NK-92 (cell line): ENCODE results near the gene WWOX.
"Not testable (repeated sequence)": the region's sequence is repeated elsewhere in the genome, so short reads cannot be mapped to it uniquely, and the experiment has no call there.

ENCODE experiments used
- DNase-seq: peaks from one replicate; lab custom pipeline; 2025; ENCODE audit not compliant: unreplicated experiment; lab: John Stamatoyannopoulos, UW

The WWOX gene

DNA sequence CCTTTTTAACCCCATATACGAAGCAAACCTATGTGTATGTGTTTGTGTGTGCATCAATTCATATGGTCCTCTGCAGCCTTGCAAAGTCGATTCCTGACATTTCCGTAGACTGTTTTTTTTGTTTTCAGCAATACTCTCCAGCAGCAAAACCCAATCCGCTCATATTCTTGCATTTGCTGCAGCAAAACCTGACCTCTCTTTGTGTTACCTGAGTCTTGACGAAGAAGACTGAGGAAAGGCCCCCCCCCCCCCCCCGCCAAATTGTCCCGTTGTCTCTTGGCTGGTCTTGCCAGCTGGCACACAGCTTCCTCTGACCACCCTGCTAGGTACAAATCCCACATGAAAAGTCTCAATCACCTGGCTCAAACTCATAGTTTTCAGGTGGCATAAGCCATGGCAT, 494.7 kb downstream of the WWOX start:
- DNase-seq, result no peak

DNA sequence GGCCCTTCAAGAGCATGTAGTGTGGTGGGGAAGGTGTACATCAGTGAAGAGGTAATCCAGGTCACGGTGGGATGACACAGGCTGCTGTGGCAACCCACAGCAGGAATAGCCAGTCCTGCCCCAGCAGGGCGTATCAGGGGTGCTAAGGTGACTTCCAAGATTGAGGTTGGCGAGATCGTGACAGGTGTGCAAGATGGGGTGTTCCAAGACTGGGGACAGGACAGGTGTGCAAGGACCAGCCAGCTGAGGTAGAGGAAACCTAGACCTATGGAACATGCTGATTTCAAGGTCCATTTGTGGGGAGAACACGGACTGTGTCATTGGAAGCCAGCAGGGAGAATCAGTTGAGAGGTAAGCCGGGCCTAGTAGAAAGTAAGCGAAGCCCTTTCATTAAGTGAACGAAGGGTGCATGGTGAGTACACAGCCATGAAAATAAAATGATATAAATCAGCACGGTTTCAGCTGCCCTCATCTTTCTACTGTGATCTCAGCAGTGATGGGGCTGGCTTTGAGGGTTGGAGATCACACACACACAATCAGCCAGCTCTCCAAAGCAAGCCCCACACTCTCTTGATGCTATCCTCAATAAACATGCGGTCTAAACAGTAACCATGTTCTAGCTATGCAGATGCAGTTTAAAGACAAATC, 497.0 kb downstream of the WWOX start:
- no peak for DNase-seq

DNA sequence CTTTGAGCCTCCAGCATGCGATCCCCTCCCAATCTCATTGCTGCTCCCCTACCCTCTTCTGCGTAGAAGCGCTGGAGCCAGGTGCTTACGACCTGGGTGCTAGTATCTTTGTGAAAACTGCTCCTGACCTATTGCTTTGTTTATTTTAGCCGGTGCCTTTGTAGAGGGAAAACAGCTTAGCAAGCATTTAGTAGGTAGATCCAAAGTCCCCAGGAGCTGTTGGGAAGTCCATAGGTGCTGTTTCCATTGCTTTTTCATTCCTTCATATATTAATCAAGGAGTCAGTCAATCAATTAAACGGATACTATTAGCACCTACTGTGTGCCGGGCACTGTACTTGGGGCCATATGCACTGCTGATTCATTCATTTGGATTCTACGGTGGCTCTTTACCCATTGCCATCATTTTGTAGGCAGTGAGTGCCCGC, 497.6 kb downstream of the WWOX start:
- no peak for DNase-seq

DNA sequence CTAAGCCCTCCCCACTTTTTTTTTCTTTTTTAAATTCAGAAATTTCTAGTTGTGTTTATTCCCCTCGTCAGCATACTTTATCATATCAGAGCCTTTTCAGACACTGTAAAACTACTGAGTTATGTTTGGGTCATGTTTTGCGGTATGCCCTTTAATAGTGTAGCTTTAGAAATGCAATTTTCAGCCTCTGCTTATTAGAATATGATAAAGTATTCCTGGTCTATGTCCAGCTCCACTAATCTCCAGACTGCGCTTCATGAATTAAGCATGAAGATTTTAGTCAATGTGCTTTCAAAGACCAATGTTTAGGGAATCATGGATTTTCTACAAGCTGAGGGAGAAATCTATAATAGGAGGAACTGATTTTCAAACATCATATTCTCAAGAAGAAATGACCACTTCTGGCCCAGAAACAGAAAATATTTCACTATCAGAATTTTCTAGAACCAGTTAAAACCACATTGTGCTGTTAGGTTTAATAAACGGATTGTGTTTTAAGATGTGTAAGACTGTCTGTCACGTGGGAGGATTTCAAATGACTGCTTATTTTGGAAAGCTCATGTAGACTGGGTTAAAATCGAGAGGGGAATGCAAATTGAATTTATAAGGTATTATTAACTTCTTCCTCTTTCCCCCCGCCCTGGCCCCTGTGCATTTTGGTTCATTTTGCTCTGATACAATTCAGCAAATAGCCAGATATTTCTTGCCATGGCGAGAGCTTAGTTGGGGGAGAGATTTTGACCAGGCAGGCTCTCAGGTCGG, 498.5 kb downstream of the WWOX start:
- DNase-seq, result no peak

DNA sequence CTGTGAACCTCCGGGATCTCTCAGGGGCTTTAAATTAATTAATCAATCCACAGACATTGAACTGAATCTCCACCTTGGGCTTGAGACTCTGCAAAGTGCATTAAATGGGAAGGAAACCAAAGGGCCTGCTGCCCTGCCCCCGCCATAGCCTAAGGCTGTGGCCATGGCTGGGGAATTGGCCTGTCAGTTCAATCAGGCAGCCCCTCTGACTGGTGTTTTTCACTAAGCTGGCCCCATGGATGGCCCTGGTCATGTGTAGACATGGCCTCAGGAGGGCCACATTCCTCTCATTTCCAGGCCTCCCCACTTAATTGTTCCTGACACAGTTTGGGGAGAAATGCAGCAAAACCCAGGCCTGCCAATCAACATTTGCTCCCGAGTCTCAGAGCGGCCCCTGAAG, 499.8 kb downstream of the WWOX start:
- DNase-seq, result no peak

DNA sequence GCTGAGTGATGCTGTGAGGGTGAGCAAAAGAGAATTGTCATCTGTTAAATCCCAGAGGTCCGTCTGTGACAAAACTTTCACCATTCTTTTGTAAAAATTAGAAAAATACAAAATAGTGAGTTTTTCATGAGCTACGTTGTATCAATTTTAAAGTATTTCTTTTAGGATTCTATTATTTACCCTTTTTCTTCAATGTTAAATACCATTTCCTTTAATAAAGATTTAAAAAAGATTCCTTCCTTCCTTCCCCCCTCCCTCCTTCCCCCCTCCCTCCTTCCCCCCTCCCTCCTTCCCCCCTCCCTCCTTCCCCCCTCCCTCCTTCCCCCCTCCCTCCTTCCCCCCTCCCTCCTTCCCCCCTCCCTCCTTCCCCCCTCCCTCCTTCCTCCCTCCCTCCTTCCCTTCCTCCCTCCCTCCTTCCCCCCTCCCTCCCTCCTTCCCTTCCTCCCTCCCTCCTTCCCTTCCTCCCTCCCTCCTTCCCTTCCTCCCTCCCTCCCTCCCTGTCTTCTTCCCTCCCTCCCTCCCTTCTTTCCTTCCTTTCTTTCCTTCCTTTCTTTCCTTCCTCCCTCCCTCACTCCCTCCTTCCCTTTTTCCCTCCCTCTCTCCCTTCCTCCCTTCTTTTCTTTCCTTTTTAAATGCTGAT, 505.1 kb downstream of the WWOX start:
- not testable (repeated sequence) for DNase-seq

DNA sequence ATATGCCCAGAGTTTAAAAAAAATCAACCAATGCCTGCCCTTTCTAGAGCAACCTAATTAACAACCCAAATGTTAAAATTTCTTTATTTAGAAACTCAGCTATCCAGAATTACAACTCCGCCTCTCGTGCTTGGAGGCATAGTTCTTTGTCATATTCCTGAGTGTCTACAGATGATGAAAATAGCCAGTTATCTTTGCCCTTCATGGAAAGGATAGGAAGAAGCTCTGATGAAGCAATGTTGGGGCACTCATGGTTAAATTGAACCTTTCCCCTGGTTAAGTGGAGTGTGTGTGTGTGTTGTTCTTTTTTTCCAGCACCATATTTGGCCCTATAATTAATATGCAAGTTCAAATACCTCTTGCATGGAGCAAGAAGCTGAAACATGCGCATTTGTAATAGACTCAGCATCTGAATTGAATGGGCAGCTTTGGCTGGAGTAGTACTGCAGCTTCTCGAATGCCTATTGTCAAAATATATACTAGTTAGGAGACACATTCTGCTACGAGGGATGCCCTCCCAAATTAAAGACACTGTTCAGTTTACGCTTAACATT, 506.2 kb downstream of the WWOX start:
- DNase-seq, result no peak

DNA sequence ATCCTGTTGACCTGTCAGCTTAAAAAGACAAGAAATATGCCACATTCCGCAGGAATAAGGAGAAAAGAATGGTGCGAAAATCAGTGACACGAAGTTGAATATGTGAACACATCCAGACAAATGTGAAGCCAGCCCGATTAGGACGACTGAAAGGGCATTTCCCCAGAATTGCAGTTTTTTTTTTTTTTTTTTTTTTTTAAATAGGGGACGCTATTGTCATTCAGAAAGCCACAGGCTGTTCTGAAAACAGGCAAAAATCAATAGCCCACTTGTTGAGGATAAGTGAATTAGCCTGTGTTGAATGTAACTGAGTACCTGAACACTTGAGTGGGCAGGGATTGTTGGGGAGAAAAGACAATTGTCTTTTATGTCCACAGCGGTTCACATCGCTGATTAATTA, 507.1 kb downstream of the WWOX start:
- DNase-seq, result no peak

DNA sequence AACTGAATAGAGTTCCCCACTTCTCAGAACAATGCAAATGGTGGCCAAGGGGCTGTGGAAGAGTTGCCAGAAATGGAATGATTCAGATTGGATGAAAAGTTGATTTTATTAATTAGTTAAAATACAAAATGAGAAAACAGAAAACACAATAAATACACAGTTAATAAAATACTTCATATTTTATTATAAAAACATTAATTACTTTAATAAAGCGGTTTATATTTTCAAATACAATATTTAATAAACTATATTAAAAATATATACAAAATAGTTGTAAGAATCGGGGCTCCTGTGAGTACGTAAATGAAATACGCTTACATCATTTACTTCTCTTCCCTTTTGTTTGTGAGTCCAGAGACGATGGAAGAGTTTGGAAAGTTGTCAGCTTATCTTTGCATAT, 507.6 kb downstream of the WWOX start:
- no peak for DNase-seq

DNA sequence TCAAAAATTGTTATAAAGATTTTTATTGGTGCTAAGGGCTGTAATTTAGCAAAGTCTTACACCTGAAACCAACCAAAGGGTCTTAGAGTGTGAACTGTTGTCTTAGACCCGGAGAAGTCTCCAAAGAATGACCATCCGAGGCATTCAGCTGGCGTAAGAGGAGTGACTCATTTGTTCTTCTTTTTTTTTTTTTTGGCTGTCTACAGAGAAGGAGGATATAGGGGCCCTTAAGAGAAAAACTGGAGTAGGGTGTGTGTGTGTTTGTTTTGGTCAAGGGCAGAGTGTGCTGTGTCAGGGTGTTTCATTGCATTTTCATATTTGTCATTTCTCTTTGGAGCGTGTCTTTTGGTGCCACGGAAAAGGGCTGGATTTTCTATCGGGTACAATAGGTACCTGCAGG, 508.0 kb downstream of the WWOX start:
- no peak for DNase-seq

DNA sequence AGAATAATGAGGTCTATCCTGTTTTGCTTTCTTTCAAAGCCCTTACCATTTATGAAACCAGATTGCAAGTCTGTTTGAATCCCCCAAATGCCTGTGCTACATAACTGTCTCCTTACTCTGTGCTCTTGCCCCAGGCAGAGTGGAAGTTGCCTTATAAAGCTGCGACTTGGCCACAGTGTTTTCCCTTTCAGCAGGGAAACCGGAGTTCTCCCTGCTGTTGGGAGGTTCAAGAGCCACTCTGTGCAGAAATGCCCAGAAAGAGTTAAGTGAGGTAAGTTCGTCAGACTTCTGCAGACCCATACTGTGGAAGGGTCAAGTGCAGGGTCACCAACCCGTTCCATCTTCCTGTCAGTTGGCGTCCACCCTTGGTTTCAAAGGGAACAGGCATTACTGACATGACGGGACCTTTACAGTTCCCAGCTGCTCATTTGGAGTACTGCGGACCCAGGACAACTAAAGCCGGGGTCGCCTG, 508.9 kb downstream of the WWOX start:
- no peak for DNase-seq

DNA sequence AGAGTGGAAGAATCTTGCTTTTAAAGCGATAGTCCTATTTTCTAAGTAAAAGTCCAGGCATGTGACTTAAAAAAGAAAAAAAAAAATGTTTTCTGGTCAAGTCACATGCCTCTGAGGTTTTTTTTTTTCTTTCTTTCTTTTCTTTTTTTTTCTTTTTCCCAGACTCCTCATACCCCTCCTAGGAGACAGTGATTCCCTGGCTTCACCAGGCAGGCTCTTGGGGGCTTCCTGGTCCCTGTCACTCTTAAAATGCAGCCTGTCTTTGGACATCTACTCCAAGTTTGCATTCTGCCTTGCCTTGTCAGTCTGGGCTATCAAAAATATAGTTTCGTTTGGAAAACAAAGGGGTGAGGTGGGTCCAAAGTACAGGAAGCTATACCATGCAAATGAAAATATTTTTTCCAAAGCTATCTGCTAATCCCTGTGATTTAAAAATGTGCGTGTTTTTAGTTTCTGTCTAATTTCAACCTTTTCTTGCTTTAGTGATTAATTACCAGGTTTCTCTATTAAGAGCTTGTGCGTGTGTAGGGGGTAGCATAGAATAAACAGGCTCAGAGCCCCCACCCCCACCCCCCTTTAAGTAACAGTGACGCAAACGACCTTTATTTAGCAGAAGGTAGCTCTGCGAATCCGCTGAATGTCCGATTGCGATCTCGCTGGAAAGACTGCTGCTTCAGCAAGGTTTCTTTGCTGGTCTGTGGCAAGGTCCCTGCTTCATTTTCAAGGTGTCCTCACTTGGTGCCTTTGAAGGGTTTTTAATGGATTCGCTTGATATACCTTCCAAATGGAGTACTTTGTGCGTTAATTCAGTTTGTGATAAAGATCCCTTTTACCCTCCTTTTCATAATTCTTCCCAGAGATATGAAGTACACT, 510.2 kb downstream of the WWOX start:
- no peak for DNase-seq

DNA sequence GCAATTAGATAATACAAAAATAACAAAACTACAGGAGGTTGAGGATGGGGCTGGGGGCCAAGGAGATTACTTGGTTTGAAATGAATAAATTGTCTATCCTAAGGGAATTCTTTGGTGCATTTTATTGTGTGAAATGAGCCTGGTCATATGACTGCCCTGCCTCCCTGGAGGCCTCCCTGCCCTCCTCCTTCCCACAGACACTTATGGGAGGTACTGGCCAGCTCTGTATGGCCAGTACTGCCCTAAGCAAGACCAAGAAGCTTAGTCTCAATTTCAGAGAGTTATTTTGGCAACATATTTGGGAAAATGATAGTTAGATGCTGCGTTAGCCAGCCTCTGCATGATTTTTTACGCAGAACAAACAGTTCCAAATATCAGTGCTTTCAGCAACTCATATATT, 511.9 kb downstream of the WWOX start:
- DNase-seq, result no peak

DNA sequence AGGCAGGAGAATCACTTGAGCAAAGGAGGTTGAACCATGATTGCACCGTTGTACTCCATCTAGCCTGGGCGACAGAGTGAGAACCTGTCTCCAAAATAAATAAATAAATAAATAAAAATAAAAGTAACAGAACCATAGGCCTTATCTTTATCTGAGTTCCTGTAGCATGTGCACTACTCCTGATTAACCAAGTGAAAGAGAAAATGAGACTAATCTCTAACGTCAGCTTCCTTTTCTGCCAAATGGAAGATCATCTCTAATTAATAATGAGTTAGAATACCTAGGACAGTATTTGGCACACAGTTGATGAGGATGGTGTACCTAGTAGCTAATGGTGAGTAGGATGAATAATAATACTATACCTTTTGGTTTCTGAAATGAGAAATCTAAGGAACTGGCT, 520.4 kb downstream of the WWOX start:
- DNase-seq, result no peak

DNA sequence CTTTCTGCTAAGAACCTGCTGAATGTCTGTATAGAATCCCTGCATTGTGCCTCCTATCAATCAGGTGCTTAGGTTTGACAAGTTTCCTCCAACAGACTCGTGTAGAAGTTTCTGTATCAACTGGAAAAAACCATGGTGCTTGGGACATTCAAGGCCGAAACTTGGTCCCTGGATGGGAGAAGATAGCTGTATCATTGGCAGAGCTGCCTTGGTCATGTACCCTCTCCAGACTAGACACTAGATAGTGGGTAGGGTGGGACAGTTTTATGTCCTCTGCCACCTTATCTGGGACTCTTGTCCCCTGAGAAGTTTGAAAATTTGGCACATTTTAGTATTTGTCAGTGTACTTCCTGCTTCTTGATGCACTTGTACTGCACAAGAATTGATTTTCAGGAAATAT, 520.8 kb downstream of the WWOX start:
- no peak for DNase-seq

DNA sequence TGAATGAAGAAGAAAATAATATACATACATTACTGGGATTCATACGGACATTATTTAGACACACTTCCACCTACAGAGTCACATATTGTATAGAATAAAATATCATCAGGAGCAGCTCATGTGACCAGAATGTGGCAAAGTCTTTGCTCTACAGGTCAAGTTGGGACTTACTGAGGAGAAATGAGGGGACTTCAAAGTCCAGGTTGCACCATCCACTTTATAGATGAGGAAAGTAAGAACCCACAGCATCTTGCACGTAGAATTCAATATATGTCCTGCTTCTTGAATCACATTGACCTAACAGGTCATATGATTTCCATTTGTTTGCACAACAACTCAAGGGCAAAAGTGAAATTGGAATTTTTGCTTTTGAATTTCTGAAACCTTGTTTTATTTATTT, 524.3 kb downstream of the WWOX start:
- DNase-seq, result no peak

DNA sequence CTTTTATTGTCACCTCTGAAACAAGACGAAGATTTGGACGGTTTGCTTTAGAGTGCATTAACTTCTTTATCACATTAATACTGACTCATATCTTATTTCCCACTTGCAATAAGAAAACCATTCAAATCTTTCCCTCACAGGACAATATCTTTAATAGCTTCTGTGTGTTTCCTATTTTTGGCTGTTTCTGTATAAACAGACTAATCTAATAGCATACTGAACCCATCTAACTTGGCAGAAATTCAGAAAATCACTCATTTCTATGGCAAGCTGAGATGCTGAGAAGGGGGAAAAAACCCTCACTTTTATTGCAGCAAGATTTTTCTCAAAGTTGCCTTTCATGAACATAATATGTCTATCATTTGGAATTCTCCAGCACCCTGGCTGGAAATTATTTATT, 524.9 kb downstream of the WWOX start:
- DNase-seq, result no peak

DNA sequence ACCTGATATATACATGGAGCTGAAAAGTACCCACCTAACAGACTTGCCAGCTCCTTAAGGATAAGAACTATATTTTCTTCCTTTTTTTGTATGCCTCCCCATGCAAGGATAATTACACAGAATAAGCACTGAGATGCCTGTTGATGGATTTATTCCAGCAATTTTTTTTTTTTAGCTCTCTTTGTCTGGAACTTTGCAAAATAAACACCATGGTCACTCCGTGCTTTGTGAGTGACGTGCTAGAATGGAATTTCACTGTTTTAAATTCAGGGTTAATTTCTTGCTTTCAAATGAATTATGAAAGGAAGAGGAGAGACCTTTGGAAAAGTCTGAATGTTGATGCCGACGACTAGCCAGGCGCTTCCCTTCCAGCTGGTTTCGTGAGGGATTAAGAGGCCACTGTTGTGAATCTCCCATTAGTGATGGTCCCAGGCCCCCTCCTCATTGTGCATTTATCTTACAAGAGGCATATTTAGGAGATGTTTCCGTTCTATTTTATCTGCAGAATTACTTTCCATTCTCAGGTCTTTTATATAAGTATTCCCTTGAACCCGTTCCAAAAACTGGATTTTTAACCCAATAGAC, 529.1 kb downstream of the WWOX start:
- DNase-seq, result no peak

DNA sequence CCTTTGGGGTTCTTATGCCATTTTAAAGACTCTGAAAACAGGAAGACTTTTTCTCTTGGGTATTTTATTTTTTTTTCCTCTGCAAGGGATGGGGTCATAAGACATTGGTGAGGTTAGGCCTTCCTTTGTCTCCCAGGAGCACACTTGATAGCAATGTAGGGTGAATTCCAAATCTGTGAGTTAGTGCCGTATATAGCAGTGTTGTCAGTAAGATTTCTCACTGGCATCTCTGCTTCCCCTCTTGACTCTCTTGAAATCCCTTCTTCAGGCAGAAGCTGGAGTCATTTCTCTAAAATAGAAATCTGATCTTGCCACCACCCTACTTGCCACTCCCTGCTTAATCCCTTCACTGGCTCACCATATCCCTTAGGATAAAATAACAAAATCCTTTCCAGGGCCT, 529.7 kb downstream of the WWOX start:
- DNase-seq, result no peak

DNA sequence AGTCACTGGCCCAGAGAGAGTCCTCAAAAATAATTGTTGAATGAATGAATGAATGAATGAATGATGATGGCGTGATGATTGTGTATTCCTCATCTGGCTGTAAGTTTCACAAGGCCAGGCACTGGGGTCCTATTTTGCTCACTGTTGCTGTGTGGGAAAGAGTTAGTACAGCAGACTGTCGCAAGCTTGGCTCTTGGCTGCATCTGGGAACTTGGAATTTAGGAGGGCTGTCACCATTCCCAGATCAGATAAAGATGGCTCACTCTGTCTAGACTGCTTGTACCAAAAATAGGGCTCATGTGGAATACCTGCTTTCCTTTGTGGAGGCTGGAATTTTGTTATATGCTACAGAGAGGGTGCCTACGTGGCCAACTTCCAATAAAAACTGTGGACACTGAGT, 530.6 kb downstream of the WWOX start:
- no peak for DNase-seq

DNA sequence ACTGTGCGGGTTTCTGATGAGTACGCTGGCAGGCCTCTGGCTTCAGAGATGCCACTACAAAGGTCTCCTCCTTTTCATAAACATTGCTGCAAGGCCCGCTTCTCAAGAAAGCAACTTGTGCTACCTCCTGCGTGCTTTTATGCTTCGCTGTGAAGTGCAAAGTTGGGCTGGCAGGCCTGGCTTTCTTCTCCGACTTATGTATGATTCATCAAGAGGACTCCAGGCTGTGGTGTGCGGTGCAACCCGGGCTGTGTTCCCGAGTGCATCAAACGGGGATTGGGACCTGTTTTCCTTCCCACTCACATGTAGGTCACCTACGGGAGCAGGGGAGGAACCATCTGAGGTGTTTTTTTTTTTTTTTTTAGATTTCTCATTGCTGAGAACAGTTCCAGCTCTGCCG, 534.1 kb downstream of the WWOX start:
- no peak for DNase-seq
